H9 (cell line): ENCODE results near the gene CADPS. TPM values are rescaled to one million over a fixed set of nuclear protein-coding genes. Genes with fewer than 3 reads are reported as not detected.

Experiments
- DNase-seq: peaks from one replicate; pipeline ENCODE4 v3.0.0-alpha.2; 2017
- H2AFZ ChIP-seq: one replicate; pipeline ENCODE4 v1.6.1; 2013; ENCODE audit warnings: mild to moderate bottlenecking, low read length, control low read depth, moderate library complexity
- H2AK5ac ChIP-seq: 2 replicates; pipeline ENCODE4 v1.6.1; 2013; ENCODE audit warnings: low read length, control low read depth, mixed read lengths; ENCODE audit not compliant: insufficient read length
- H2BK120ac ChIP-seq: one replicate; pipeline ENCODE4 v1.6.1; 2013; ENCODE audit warnings: low read depth, mild to moderate bottlenecking, low read length, control low read depth, inconsistent platforms; ENCODE audit not compliant: poor library complexity, severe bottlenecking
- H2BK12ac ChIP-seq: 2 replicates; pipeline ENCODE4 v1.6.1; 2013; ENCODE audit warnings: low read length, control low read depth, mixed read lengths, low read depth; ENCODE audit not compliant: insufficient read length
- H2BK15ac ChIP-seq: 2 replicates; pipeline ENCODE4 v1.6.1; 2013; ENCODE audit warnings: low read depth, low read length, control low read depth
- H2BK20ac ChIP-seq: one replicate; pipeline ENCODE4 v1.6.1; 2013; ENCODE audit warnings: low read depth, mild to moderate bottlenecking, low read length, control low read depth, inconsistent platforms; ENCODE audit not compliant: poor library complexity, severe bottlenecking
- H2BK5ac ChIP-seq: 2 replicates; pipeline ENCODE4 v1.6.1; 2013; ENCODE audit warnings: low read length, control low read depth, mixed read lengths; ENCODE audit not compliant: insufficient read length
- H3K14ac ChIP-seq: 2 replicates; pipeline ENCODE4 v1.6.1; 2013; ENCODE audit warnings: low read length, control low read depth; ENCODE audit not compliant: insufficient read depth
- H3K18ac ChIP-seq: 2 replicates; pipeline ENCODE4 v1.6.1; 2013; ENCODE audit warnings: low read depth, mild to moderate bottlenecking, mixed read lengths, low read length, control low read depth; ENCODE audit not compliant: insufficient read length
- H3K23ac ChIP-seq: 2 replicates; pipeline ENCODE4 v1.6.1; 2013; ENCODE audit warnings: low read length, control low read depth, mixed read lengths, low read depth; ENCODE audit not compliant: insufficient read length
- H3K23me2 ChIP-seq: 2 replicates; pipeline ENCODE4 v1.6.1; 2013; ENCODE audit warnings: low read depth, mild to moderate bottlenecking, mixed read lengths, low read length, control low read depth; ENCODE audit not compliant: insufficient read length, poor library complexity, severe bottlenecking
- H3K27ac ChIP-seq: 2 replicates; pipeline ENCODE4 v1.5.1; 2013; ENCODE audit warnings: low read length, control low read depth, mixed read lengths, low read depth; ENCODE audit not compliant: insufficient read length
- H3K27me3 ChIP-seq: 2 replicates; pipeline ENCODE4 v1.6.1; 2013; ENCODE audit warnings: low read length, control low read depth, inconsistent platforms; ENCODE audit not compliant: insufficient read depth
- H3K4ac ChIP-seq: 2 replicates; pipeline ENCODE4 v1.6.1; 2013; ENCODE audit warnings: low read depth, mild to moderate bottlenecking, control low read depth, inconsistent platforms, low read length, moderate library complexity
- H3K4me1 ChIP-seq: 2 replicates; pipeline ENCODE4 v1.6.1; 2013; ENCODE audit warnings: low read length, control low read depth, inconsistent platforms; ENCODE audit not compliant: insufficient read depth
- H3K4me2 ChIP-seq: 2 replicates; pipeline ENCODE4 v1.6.1; 2013; ENCODE audit warnings: low read length, control low read depth, mixed read lengths; ENCODE audit not compliant: insufficient read length, insufficient read depth
- H3K56ac ChIP-seq: 2 replicates; pipeline ENCODE4 v1.6.1; 2013; ENCODE audit warnings: low read depth, mild to moderate bottlenecking, mixed read lengths, low read length, control low read depth; ENCODE audit not compliant: insufficient read length
- H3K79me1 ChIP-seq: 2 replicates; pipeline ENCODE4 v1.6.1; 2013; ENCODE audit warnings: low read depth, mild to moderate bottlenecking, moderate library complexity, low read length, control low read depth, inconsistent platforms; ENCODE audit not compliant: insufficient read depth, poor library complexity, severe bottlenecking
- H3K79me2 ChIP-seq: 2 replicates; pipeline ENCODE4 v1.6.1; 2013; ENCODE audit warnings: low read length, control low read depth, inconsistent platforms; ENCODE audit not compliant: insufficient read depth
- H3K9ac ChIP-seq: 2 replicates; pipeline ENCODE4 v1.6.1; 2013; ENCODE audit warnings: low read length, control low read depth, mixed read lengths; ENCODE audit not compliant: insufficient read length; ENCODE audit errors: extremely low read depth
- H3K9me3 ChIP-seq: one replicate; pipeline ENCODE4 v1.6.1; 2013; ENCODE audit warnings: low read depth, low read length, inconsistent platforms; ENCODE audit not compliant: control insufficient read depth
- H3T11ph ChIP-seq: one replicate; pipeline ENCODE4 v1.6.1; 2013; ENCODE audit warnings: mild to moderate bottlenecking, low read length, control low read depth, inconsistent platforms
- H4K20me1 ChIP-seq: one replicate; pipeline ENCODE4 v1.6.1; 2013; ENCODE audit not compliant: control insufficient read depth, insufficient read length, insufficient read depth
- H4K5ac ChIP-seq: 2 replicates; pipeline ENCODE4 v1.6.1; 2013; ENCODE audit warnings: low read depth, mild to moderate bottlenecking, mixed read lengths, low read length, control low read depth; ENCODE audit not compliant: insufficient read length
- H4K8ac ChIP-seq: replicated peaks from 2 replicates; pipeline ENCODE4 v1.6.1; 2013; ENCODE audit warnings: low read length, control low read depth, mixed read lengths, low read depth; ENCODE audit not compliant: insufficient read length
- H4K91ac ChIP-seq: 2 replicates; pipeline ENCODE4 v1.6.1; 2013; ENCODE audit warnings: low read depth, mild to moderate bottlenecking, moderate library complexity, mixed read lengths, low read length, control low read depth; ENCODE audit not compliant: insufficient read length
- H3K27ac Mint-ChIP-seq, 3 experiments: 2 replicates in 2 of 3; 3 replicates in 1 of 3; pipeline ENCODE4 v1.8.0; 2020 to 2021; ENCODE audit warnings: mixed read lengths in 3 of 3, mild to moderate bottlenecking in 1 of 3, moderate library complexity in 1 of 3
- H3K27me3 Mint-ChIP-seq: 2 replicates; pipeline ENCODE4 v1.8.0; 2021; ENCODE audit warnings: low read depth, mild to moderate bottlenecking, moderate library complexity, mixed read lengths
- H3K36me3 Mint-ChIP-seq, 3 experiments: 2 replicates in 2 of 3; 3 replicates in 1 of 3; pipeline ENCODE4 v1.8.0; 2020 to 2021; ENCODE audit warnings: low read depth in 3 of 3, mixed read lengths in 3 of 3; ENCODE audit not compliant: insufficient read depth in 1 of 3
- H3K4me1 Mint-ChIP-seq, 2 experiments: 2 replicates each; pipeline ENCODE4 v1.8.0; 2020; ENCODE audit warnings: mixed read lengths in 2 of 2
- H3K4me3 Mint-ChIP-seq, 2 experiments: 2 replicates in 1 of 2; 3 replicates in 1 of 2; pipeline ENCODE4 v1.8.0; 2020 to 2021; ENCODE audit warnings: mild to moderate bottlenecking in 2 of 2, mixed read lengths in 2 of 2, moderate library complexity in 1 of 2
- H3K9me3 Mint-ChIP-seq, 2 experiments: 2 replicates in 1 of 2; 3 replicates in 1 of 2; pipeline ENCODE4 v1.8.0; 2020; ENCODE audit warnings: mild to moderate bottlenecking in 2 of 2, mixed read lengths in 2 of 2, moderate library complexity in 1 of 2
- WGBS: extraction: QIAGEN DNeasy Blood & Tissue Kit; methylation state at CpG from one replicate; pipeline ENCODE4 v1.1.7; 2013; ENCODE audit warnings: missing lambda C conversion rate, low lambda C conversion rate, mixed read lengths; ENCODE audit not compliant: insufficient read length; ENCODE audit errors: extremely low coverage; 5-methylcytosine and 5-hydroxymethylcytosine counted together
- total RNA-seq: library from RNA; stranded (reverse); gene quantifications from 2 replicates; pipeline ENCODE4 v1.2.1, GENCODE V29; 2021
- TF ChIP-seq, protein P1 (sequence below): fragments of 200-600 bp; sonication (generic); conservative IDR thresholded peaks from 3 replicates; pipeline ENCODE4 v1.8.0; 2021; ENCODE audit warnings: antibody characterized with exemption, mild to moderate bottlenecking

The CADPS gene
- total RNA-seq, 1 experiment from 2014 or later = 6.6 TPM

DNA sequence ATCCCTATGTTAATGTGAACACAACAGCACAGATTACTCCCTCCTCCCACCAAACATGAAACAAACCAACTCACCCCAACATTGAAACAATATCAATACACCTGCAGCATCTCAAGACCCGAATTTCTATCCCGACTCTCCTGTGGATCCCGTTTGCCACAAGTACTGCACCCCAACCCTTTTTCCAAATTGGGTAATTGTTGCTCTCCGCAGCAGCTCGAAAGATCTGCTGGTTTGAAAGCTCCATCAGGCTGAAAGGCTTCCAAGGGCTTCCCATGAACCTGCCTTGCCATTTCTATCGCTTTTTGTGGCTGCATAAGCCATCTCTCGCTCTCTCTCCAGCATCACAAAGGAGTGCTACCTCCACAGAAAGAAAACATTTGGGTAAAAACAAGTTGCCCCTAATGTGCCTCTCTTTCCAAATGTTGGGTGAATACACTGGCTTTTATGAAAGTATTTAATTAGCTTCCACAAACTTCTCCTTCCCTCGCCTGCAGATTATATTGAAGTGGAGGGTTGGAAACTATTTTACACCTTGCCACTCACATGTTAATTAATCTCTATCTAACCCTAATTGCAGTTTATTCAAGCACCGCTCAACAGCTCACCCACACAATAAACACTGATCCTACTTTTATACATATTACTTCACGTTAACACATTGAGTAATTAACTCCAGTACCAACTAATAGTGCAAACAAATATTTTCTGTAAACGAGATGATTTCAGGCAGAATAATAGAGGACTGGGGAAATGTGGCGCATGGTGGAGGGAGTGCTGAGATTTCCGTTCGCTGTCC, 499.4 kb downstream of the CADPS start:
- H3K36me3 Mint-ChIP-seq = no peaks in the 10 kb centered on the region; a peak in 2 of 7 replicates
- Histone ChIP-seq H3K4ac (no peak overlapping the region), H3K56ac (no peak overlapping the region), H3K79me2 (no peaks in the 10 kb centered on the region), H3K4me2 (no peak overlapping the region), H3K23me2 (peaks cover 12% of the 10 kb centered on the region), H3K4me1 (no peaks in the 10 kb centered on the region; the same call in 1 of the 2 replicates), H4K8ac (no peak overlapping the region), H4K20me1 (no peaks in the 10 kb centered on the region), H2AFZ (no peak overlapping the region), H4K91ac (no peak overlapping the region), H2BK20ac (no peak overlapping the region), H3K27ac (no peak overlapping the region), H4K5ac (no peak overlapping the region), H3T11ph (no peak overlapping the region), H2BK5ac (no peak overlapping the region), H3K14ac (no peak overlapping the region), H3K27me3 (peaks cover 97% of the 10 kb centered on the region), H2BK12ac (no peak overlapping the region), H3K9me3 (no peaks in the 10 kb centered on the region), H3K23ac (no peak overlapping the region), H2BK120ac (no peak overlapping the region), H2AK5ac (no peak overlapping the region), H3K9ac (no peak overlapping the region), H2BK15ac (no peak overlapping the region), H3K79me1 (no peaks in the 10 kb centered on the region), H3K18ac (no peak overlapping the region)
- H3K9me3 Mint-ChIP-seq = peaks cover 3 to 7% of the 10 kb centered on the region in 2 experiments; a peak in 4 of 5 replicates
- peak; percentile 36 for DNase-seq
- TF ChIP-seq, protein P1, sequence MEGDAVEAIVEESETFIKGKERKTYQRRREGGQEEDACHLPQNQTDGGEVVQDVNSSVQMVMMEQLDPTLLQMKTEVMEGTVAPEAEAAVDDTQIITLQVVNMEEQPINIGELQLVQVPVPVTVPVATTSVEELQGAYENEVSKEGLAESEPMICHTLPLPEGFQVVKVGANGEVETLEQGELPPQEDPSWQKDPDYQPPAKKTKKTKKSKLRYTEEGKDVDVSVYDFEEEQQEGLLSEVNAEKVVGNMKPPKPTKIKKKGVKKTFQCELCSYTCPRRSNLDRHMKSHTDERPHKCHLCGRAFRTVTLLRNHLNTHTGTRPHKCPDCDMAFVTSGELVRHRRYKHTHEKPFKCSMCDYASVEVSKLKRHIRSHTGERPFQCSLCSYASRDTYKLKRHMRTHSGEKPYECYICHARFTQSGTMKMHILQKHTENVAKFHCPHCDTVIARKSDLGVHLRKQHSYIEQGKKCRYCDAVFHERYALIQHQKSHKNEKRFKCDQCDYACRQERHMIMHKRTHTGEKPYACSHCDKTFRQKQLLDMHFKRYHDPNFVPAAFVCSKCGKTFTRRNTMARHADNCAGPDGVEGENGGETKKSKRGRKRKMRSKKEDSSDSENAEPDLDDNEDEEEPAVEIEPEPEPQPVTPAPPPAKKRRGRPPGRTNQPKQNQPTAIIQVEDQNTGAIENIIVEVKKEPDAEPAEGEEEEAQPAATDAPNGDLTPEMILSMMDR = no peak
- H3K27me3 Mint-ChIP-seq = peaks cover 100% of the 10 kb centered on the region
- no peak overlapping the region for H3K27ac Mint-ChIP-seq
- WGBS = no CpG with 5 or more reads among the region's 14 CpGs
- H3K4me3 Mint-ChIP-seq = peak overlapping the region in 1 of 2 experiments; percentile 41; a peak in 3 of 5 replicates
- peaks cover 52 to 78% of the 10 kb centered on the region in 2 experiments for H3K4me1 Mint-ChIP-seq
